SK-N-SH (cell line): ENCODE results near the gene MAST4. TPM values are rescaled to one million over a fixed set of nuclear protein-coding genes. Genes with fewer than 3 reads are reported as not detected.
A peak's percentile ranks its signal among the peaks of the same experiment; 100 is the strongest.

Experiments
- CTCF ChIA-PET: fragments of 300-600, 350-600 bp; formaldehyde crosslinking; extraction: SDS; loops from one replicate; lab custom pipeline; 2021; lab: Yijun Ruan, JAX
- POLR2A ChIA-PET: fragments of 350-600 bp; sonication (Branson Sonifier 250); formaldehyde crosslinking; extraction: SDS; loops from one replicate; lab custom pipeline; 2020; ENCODE audit warnings: antibody characterized with exemption, inconsistent platforms; lab: Yijun Ruan, JAX
- DNase-seq: peaks from one replicate; pipeline ENCODE4 v3.0.0; 2012
- H2AFZ ChIP-seq: fragments of 200-600 bp; sonication (generic); 2 replicates; pipeline ENCODE4 v1.8.1; 2016; ENCODE audit warnings: antibody characterized with exemption, mild to moderate bottlenecking, low read depth
- H3F3A ChIP-seq: fragments of 200-600 bp; sonication (generic); replicated peaks from 2 replicates; pipeline ENCODE3; 2016; ENCODE audit warnings: antibody characterized with exemption, mild to moderate bottlenecking; ENCODE audit not compliant: insufficient read depth
- H3K27ac ChIP-seq, 2 experiments: fragments of 200-500 bp in 1 of 2; fragments of 200-600 bp in 1 of 2; sonication (Bioruptor generic) in 1 of 2; sonication (generic), shearing (Covaris generic) in 1 of 2; 2 replicates each; pipeline versions ENCODE4 v1.5.1 to v1.6.1; 2014 to 2016; ENCODE audit warnings: low read depth in 2 of 2, inconsistent platforms in 1 of 2, low read length in 1 of 2, mild to moderate bottlenecking in 1 of 2, mixed read lengths in 1 of 2
- H3K27me3 ChIP-seq: fragments of 200-600 bp; sonication (generic), shearing (Covaris generic); 2 replicates; pipeline ENCODE4 v1.6.1; 2016; ENCODE audit warnings: mixed run types; ENCODE audit not compliant: insufficient read depth
- H3K36me3 ChIP-seq, 2 experiments: fragments of 200-500 bp in 1 of 2; fragments of 200-600 bp in 1 of 2; sonication (Bioruptor generic) in 1 of 2; sonication (generic) in 1 of 2; replicated peaks in 1 of 2; 2 replicates each; pipeline versions ENCODE3 to v1.5.1; 2014 to 2016; ENCODE audit warnings: low read length in 1 of 2, mild to moderate bottlenecking in 1 of 2; ENCODE audit not compliant: insufficient read depth in 2 of 2, control insufficient read depth in 1 of 2
- H3K4me1 ChIP-seq, 2 experiments: fragments of 200-500 bp in 1 of 2; fragments of 200-600 bp in 1 of 2; sonication (Bioruptor generic) in 1 of 2; sonication (generic), shearing (Covaris generic) in 1 of 2; 2 replicates each; pipeline versions ENCODE4 v1.5.1 to v1.6.1; 2014 to 2016; ENCODE audit warnings: low read depth in 1 of 2, low read length in 1 of 2, mixed run types in 1 of 2; ENCODE audit not compliant: insufficient read depth in 2 of 2, control insufficient read depth in 1 of 2
- H3K4me2 ChIP-seq: fragments of 200-600 bp; sonication (generic), shearing (Covaris generic); 2 replicates; pipeline ENCODE4 v1.6.1; 2017; ENCODE audit warnings: mixed run types
- H3K4me3 ChIP-seq, 2 experiments: fragments of 200-500 bp in 1 of 2; fragments of 200-600 bp in 1 of 2; sonication (Bioruptor generic) in 1 of 2; sonication (generic), shearing (Covaris generic) in 1 of 2; 2 replicates each; pipeline versions ENCODE4 v1.5.1 to v1.8.1; 2014 to 2016; ENCODE audit warnings: low read depth in 2 of 2, inconsistent platforms in 1 of 2, low read length in 1 of 2, mild to moderate bottlenecking in 1 of 2, mixed read lengths in 1 of 2, moderate library complexity in 1 of 2
- H3K79me2 ChIP-seq: fragments of 200-600 bp; sonication (generic); 2 replicates; pipeline ENCODE4 v1.8.1; 2017; ENCODE audit warnings: mild to moderate bottlenecking; ENCODE audit not compliant: insufficient read depth
- H3K9ac ChIP-seq: fragments of 200-600 bp; sonication (generic); 2 replicates; pipeline ENCODE4 v1.6.1; 2017; ENCODE audit warnings: mixed run types
- H3K9me2 ChIP-seq: fragments of 200-600 bp; sonication (generic); 2 replicates; pipeline ENCODE4 v1.6.1; 2017; ENCODE audit warnings: mixed run types
- H3K9me3 ChIP-seq: fragments of 200-600 bp; sonication (generic); 2 replicates; pipeline ENCODE4 v1.6.1; 2017; ENCODE audit warnings: mixed run types, mild to moderate bottlenecking, moderate library complexity
- H4K20me1 ChIP-seq: fragments of 200-600 bp; sonication (generic); 2 replicates; pipeline ENCODE4 v1.6.1; 2017; ENCODE audit warnings: mild to moderate bottlenecking, mixed run types; ENCODE audit not compliant: insufficient read depth
- EZH2phosphoT487 ChIP-seq: fragments of 200-600 bp; sonication (generic); IDR thresholded peaks from 2 replicates; pipeline ENCODE4 v1.6.1; 2017; ENCODE audit warnings: low read depth, mixed run types, mild to moderate bottlenecking, antibody characterized with exemption, moderate library complexity, borderline replicate concordance
- FOXJ3 ChIP-seq: sonication (generic); formaldehyde crosslinking; IDR thresholded peaks from 2 replicates; pipeline ENCODE4 v1.5.1; 2020; ENCODE audit warnings: mild to moderate bottlenecking, missing genetic modification reagents
- GABPA ChIP-seq: IDR thresholded peaks from 2 replicates; pipeline ENCODE4 v1.4.0; 2012; ENCODE audit warnings: low read depth, mild to moderate bottlenecking
- NFIC ChIP-seq: IDR thresholded peaks from 2 replicates; pipeline ENCODE4 v1.4.0; 2012; ENCODE audit warnings: borderline replicate concordance
- NRF1 ChIP-seq: IDR thresholded peaks from 2 replicates; pipeline ENCODE4 v1.6.1; 2012; ENCODE audit warnings: low read depth, mild to moderate bottlenecking, low read length
- PBX3 ChIP-seq: IDR thresholded peaks from 2 replicates; pipeline ENCODE4; 2012
- RAD21 ChIP-seq: IDR thresholded peaks from 2 replicates; pipeline ENCODE4 v1.6.1; 2012; ENCODE audit warnings: mild to moderate bottlenecking, low read length
- RFX5 ChIP-seq: IDR thresholded peaks from 2 replicates; pipeline ENCODE4 v1.6.1; 2012; ENCODE audit warnings: mild to moderate bottlenecking, improper control_type of control experiment, low read length
- RXRA ChIP-seq: IDR thresholded peaks from 2 replicates; pipeline ENCODE4 v1.4.0; 2012; ENCODE audit warnings: low read depth, mild to moderate bottlenecking, borderline replicate concordance
- SIN3A ChIP-seq: IDR thresholded peaks from 2 replicates; pipeline ENCODE4 v1.6.1; 2012; ENCODE audit warnings: low read depth, mild to moderate bottlenecking, low read length, moderate library complexity, borderline replicate concordance
- SMC3 ChIP-seq: IDR thresholded peaks from 2 replicates; pipeline ENCODE4 v1.6.1; 2012; ENCODE audit warnings: low read depth, low read length, improper control_type of control experiment
- WGBS: methylation state at CpG from one replicate; pipeline ENCODE4 v1.1.6; 2017; ENCODE audit warnings: low lambda C conversion rate; 5-methylcytosine and 5-hydroxymethylcytosine counted together
- polyA plus RNA-seq, 3 experiments: library from polyadenylated mRNA; depleted of rRNA; stranded (reverse); fragments of >200 nt; gene quantifications; 2 replicates each; pipeline ENCODE4 v1.2.3, GENCODE V29; 2012
- TF ChIP-seq, protein P1 (sequence below): fragments of 200-600 bp; sonication (generic); IDR thresholded peaks from 2 replicates; pipeline ENCODE4 v1.6.1; 2017; ENCODE audit warnings: antibody characterized with exemption, mild to moderate bottlenecking, moderate library complexity
- TF ChIP-seq, protein P2 (sequence below): IDR thresholded peaks from 2 replicates; pipeline ENCODE4 v1.4.0; 2012; ENCODE audit warnings: low read depth
- TF ChIP-seq, protein P3 (sequence below): IDR thresholded peaks from 2 replicates; pipeline ENCODE4 v1.6.1; 2012; ENCODE audit warnings: mild to moderate bottlenecking, low read depth, low read length, moderate library complexity

The MAST4 gene
- polyA plus RNA-seq, 1 of the 3 experiments (the other 2 are of a cell fraction), result 2.2 TPM

GRCh38 chr5:66769839-66770617 lies 173.8 kb downstream of the MAST4 start:
- H3F3A ChIP-seq, result no peaks in the 10 kb centered on the region
- H3K4me3 ChIP-seq, result no peak overlapping the region
- POLR2A ChIA-PET, result no interaction called here
- H3K4me1 ChIP-seq, result no peaks in the 10 kb centered on the region
- TF ChIP-seq RAD21, result peak; percentile 63
- TF ChIP-seq GABPA, result no peak
- no peaks in the 10 kb centered on the region for H3K9me2 ChIP-seq
- H3K79me2 ChIP-seq, result no peaks in the 10 kb centered on the region
- no peaks in the 10 kb centered on the region for H4K20me1 ChIP-seq
- H3K9me3 ChIP-seq, result no peaks in the 10 kb centered on the region
- H3K27me3 ChIP-seq, result no peaks in the 10 kb centered on the region
- DNase-seq, result peak; percentile 29
- H3K36me3 ChIP-seq, result no peaks in the 10 kb centered on the region
- 67% methylated on average over 7 of the region's 8 CpGs for WGBS
- no peak overlapping the region for H2AFZ ChIP-seq
- no peak overlapping the region for H3K4me2 ChIP-seq
- H3K27ac ChIP-seq, result no peak overlapping the region
- CTCF ChIA-PET, result interaction anchor here (0.9 to 3.6 kb wide), 4 partner anchors 13 to 464 kb away, joined by 3 to 14 read pairs (median 8); no protein-coding TSS in a partner anchor
- no peak overlapping the region for H3K9ac ChIP-seq

DNA sequence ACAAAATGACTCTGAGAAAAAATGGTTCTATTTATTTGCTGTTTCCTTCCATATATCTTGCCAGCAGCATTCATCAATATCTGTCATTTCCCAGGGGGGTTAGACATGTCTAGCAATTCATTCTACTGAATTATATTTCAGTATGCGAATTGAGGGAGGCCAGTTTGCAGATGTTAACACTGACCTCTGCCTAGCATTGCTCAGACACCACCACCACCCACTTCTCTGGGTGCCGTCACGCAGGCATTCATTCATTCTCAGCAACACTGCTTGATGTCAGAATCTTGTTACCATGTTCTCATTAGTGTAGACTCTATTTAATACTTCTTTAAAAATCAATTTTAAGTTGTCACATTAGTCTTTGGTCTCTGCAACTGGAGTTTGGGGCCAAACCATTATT lies 181.7 kb downstream of the MAST4 start:
- no peak overlapping the region for H3K9ac ChIP-seq
- no peaks in the 10 kb centered on the region for H3K36me3 ChIP-seq
- WGBS, result 61% methylated on average over 3 of the region's 3 CpGs
- no peaks in the 10 kb centered on the region for H3K9me2 ChIP-seq
- CTCF ChIA-PET, result interaction anchor here (0.8 to 1.3 kb wide), 2 partner anchors 471 kb away, joined by 3 to 4 read pairs; no protein-coding TSS in a partner anchor
- no peaks in the 10 kb centered on the region for H4K20me1 ChIP-seq
- no peaks in the 10 kb centered on the region for H3K9me3 ChIP-seq
- DNase-seq, result no peak
- TF ChIP-seq PBX3 (no peak), SMC3 (no peak), NRF1 (no peak), RXRA (no peak), RFX5 (no peak), GABPA (no peak)
- H3K4me1 ChIP-seq, result no peaks in the 10 kb centered on the region
- POLR2A ChIA-PET, result no interaction called here
- no peak overlapping the region for H3K4me3 ChIP-seq
- H3K79me2 ChIP-seq, result no peaks in the 10 kb centered on the region
- no peak overlapping the region for H3K4me2 ChIP-seq
- H2AFZ ChIP-seq, result no peak overlapping the region
- H3K27ac ChIP-seq, result no peak overlapping the region
- no peaks in the 10 kb centered on the region for H3F3A ChIP-seq
- H3K27me3 ChIP-seq, result no peaks in the 10 kb centered on the region

GRCh38 chr5:66779528-66779927 lies 183.3 kb downstream of the MAST4 start:
- 57% methylated on average over 4 of the region's 4 CpGs for WGBS
- no peaks in the 10 kb centered on the region for H3K27me3 ChIP-seq
- no peaks in the 10 kb centered on the region for H3K4me1 ChIP-seq
- no peaks in the 10 kb centered on the region for H3K9me2 ChIP-seq
- no peak overlapping the region for H2AFZ ChIP-seq
- ChIA-PET POLR2A (no interaction called here), CTCF (no interaction called here)
- H3F3A ChIP-seq, result no peaks in the 10 kb centered on the region
- no peak for DNase-seq
- H3K36me3 ChIP-seq, result no peaks in the 10 kb centered on the region
- no peaks in the 10 kb centered on the region for H4K20me1 ChIP-seq
- H3K4me3 ChIP-seq, result no peak overlapping the region
- H3K9me3 ChIP-seq, result no peaks in the 10 kb centered on the region
- no peak overlapping the region for H3K4me2 ChIP-seq
- no peak overlapping the region for H3K9ac ChIP-seq
- no peaks in the 10 kb centered on the region for H3K79me2 ChIP-seq
- no peak overlapping the region for H3K27ac ChIP-seq
- TF ChIP-seq FOXJ3 (no peak), NFIC (no peak), RFX5 (no peak), SIN3A (no peak), EZH2phosphoT487 (no peak)
- TF ChIP-seq, protein P1, sequence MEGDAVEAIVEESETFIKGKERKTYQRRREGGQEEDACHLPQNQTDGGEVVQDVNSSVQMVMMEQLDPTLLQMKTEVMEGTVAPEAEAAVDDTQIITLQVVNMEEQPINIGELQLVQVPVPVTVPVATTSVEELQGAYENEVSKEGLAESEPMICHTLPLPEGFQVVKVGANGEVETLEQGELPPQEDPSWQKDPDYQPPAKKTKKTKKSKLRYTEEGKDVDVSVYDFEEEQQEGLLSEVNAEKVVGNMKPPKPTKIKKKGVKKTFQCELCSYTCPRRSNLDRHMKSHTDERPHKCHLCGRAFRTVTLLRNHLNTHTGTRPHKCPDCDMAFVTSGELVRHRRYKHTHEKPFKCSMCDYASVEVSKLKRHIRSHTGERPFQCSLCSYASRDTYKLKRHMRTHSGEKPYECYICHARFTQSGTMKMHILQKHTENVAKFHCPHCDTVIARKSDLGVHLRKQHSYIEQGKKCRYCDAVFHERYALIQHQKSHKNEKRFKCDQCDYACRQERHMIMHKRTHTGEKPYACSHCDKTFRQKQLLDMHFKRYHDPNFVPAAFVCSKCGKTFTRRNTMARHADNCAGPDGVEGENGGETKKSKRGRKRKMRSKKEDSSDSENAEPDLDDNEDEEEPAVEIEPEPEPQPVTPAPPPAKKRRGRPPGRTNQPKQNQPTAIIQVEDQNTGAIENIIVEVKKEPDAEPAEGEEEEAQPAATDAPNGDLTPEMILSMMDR, result no peak
- TF ChIP-seq, protein P2, sequence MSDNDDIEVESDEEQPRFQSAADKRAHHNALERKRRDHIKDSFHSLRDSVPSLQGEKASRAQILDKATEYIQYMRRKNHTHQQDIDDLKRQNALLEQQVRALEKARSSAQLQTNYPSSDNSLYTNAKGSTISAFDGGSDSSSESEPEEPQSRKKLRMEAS, result no peak
- TF ChIP-seq, protein P3, sequence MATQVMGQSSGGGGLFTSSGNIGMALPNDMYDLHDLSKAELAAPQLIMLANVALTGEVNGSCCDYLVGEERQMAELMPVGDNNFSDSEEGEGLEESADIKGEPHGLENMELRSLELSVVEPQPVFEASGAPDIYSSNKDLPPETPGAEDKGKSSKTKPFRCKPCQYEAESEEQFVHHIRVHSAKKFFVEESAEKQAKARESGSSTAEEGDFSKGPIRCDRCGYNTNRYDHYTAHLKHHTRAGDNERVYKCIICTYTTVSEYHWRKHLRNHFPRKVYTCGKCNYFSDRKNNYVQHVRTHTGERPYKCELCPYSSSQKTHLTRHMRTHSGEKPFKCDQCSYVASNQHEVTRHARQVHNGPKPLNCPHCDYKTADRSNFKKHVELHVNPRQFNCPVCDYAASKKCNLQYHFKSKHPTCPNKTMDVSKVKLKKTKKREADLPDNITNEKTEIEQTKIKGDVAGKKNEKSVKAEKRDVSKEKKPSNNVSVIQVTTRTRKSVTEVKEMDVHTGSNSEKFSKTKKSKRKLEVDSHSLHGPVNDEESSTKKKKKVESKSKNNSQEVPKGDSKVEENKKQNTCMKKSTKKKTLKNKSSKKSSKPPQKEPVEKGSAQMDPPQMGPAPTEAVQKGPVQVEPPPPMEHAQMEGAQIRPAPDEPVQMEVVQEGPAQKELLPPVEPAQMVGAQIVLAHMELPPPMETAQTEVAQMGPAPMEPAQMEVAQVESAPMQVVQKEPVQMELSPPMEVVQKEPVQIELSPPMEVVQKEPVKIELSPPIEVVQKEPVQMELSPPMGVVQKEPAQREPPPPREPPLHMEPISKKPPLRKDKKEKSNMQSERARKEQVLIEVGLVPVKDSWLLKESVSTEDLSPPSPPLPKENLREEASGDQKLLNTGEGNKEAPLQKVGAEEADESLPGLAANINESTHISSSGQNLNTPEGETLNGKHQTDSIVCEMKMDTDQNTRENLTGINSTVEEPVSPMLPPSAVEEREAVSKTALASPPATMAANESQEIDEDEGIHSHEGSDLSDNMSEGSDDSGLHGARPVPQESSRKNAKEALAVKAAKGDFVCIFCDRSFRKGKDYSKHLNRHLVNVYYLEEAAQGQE, result no peak
